WTC11 (cell line): Measurements from ENCODE around the gene GFPT1. TPM values are rescaled to one million over a fixed set of nuclear protein-coding genes. Genes with fewer than 3 reads are reported as not detected.

Experiments used
- ATAC-seq: fragments of 200-7000 bp; cut with Tn5 transposase; 2 replicates; pipeline ENCODE4 v1.10.0; 2021; ENCODE audit warnings: mild to moderate bottlenecking, moderate library complexity
- CTCF ChIA-PET: fragments of 300-600 bp; sonication (Branson Sonifier 250); formaldehyde crosslinking; loops from one replicate; lab custom pipeline; 2021; ENCODE audit warnings: antibody characterized with exemption; lab: Charles Lee
- POLR2A ChIA-PET: fragments of 350-600 bp; sonication (Branson Sonifier 250); formaldehyde crosslinking; loops from one replicate; lab custom pipeline; 2021; ENCODE audit warnings: antibody characterized with exemption; lab: Charles Lee
- DNase-seq: peaks from one replicate; pipeline ENCODE4 v3.0.0; 2021; ENCODE audit warnings: low spot score
- H3K27ac Mint-ChIP-seq: 2 replicates; pipeline ENCODE4 v1.8.0; 2021; ENCODE audit warnings: mixed read lengths
- H3K27me3 Mint-ChIP-seq: 2 replicates; pipeline ENCODE4 v1.8.0; 2021; ENCODE audit warnings: low read depth, mild to moderate bottlenecking, moderate library complexity, mixed read lengths
- H3K36me3 Mint-ChIP-seq: 2 replicates; pipeline ENCODE4 v1.8.0; 2021; ENCODE audit warnings: mixed read lengths
- H3K4me1 Mint-ChIP-seq: 2 replicates; pipeline ENCODE4 v1.8.0; 2022; ENCODE audit warnings: mixed read lengths
- H3K4me3 Mint-ChIP-seq: 2 replicates; pipeline ENCODE4 v1.8.0; 2021; ENCODE audit warnings: mild to moderate bottlenecking, moderate library complexity, mixed read lengths
- H3K9me3 Mint-ChIP-seq: 2 replicates; pipeline ENCODE4 v1.8.0; 2021; ENCODE audit warnings: mixed read lengths
- ARID4B ChIP-seq: sonication (generic); formaldehyde crosslinking; IDR thresholded peaks from 2 replicates; pipeline ENCODE4 v1.8.0; 2023; ENCODE audit warnings: missing genetic modification reagents, mild to moderate bottlenecking, borderline replicate concordance
- GABPB1 ChIP-seq: sonication (generic); formaldehyde crosslinking; IDR thresholded peaks from 2 replicates; pipeline ENCODE4 v1.8.1; 2023; ENCODE audit warnings: mild to moderate bottlenecking, missing genetic modification reagents
- PRDM15 ChIP-seq: sonication (generic); formaldehyde crosslinking; IDR thresholded peaks from 2 replicates; pipeline ENCODE4 v1.8.0; 2022; ENCODE audit warnings: missing genetic modification reagents
- SP1 ChIP-seq: sonication (generic); formaldehyde crosslinking; conservative IDR thresholded peaks from 2 replicates; pipeline ENCODE4 v1.8.1; 2022; ENCODE audit warnings: missing genetic modification reagents
- ZNF219 ChIP-seq: sonication (generic); formaldehyde crosslinking; IDR thresholded peaks from 2 replicates; pipeline ENCODE4 v1.8.0; 2023; ENCODE audit warnings: missing genetic modification reagents, mild to moderate bottlenecking, borderline replicate concordance
- ZNF281 ChIP-seq: sonication (generic); formaldehyde crosslinking; IDR thresholded peaks from 2 replicates; pipeline ENCODE4 v1.8.0; 2023; ENCODE audit warnings: mild to moderate bottlenecking, missing genetic modification reagents
- ZNF317 ChIP-seq: sonication (generic); formaldehyde crosslinking; IDR thresholded peaks from 2 replicates; pipeline ENCODE4 v1.8.1; 2023; ENCODE audit warnings: low read depth, mild to moderate bottlenecking, moderate library complexity, missing genetic modification reagents, borderline replicate concordance
- total RNA-seq: library from RNA; stranded (reverse); gene quantifications from 3 replicates; pipeline ENCODE4 v1.2.3, GENCODE V29; 2021

GFPT1 gene
- total RNA-seq, 1 experiment from 2014 or later = 65.5 TPM

GRCh38 chr2:69288429-69288828, 98.6 kb downstream of the GFPT1 start (continued):
- TF ChIP-seq ZNF281 (CRISPR knock-in tag) = no peak

GRCh38 chr2:69287544-69287943, 99.5 kb downstream of the GFPT1 start:
- ATAC-seq = no peak
- ChIA-PET CTCF (no interaction called here), POLR2A (no interaction called here)
- Mint-ChIP-seq H3K27ac (no peak overlapping the region), H3K36me3 (no peaks in the 10 kb centered on the region), H3K9me3 (no peaks in the 10 kb centered on the region), H3K27me3 (peaks cover 4% of the 10 kb centered on the region), H3K4me3 (no peak overlapping the region), H3K4me1 (no peaks in the 10 kb centered on the region)
- no peak for DNase-seq
- TF ChIP-seq ARID4B = no peak
- TF ChIP-seq ZNF317 (CRISPR knock-in tag) = no peak
- TF ChIP-seq ZNF281 (CRISPR knock-in tag) = no peak
- no peak for TF ChIP-seq ZNF219 (CRISPR knock-in tag)
- no peak for TF ChIP-seq PRDM15 (CRISPR knock-in tag)

GRCh38 chr2:69285379-69285894, 101.6 kb downstream of the GFPT1 start:
- DNase-seq (no peak), ATAC-seq (no peak)
- Mint-ChIP-seq H3K4me3 (no peak overlapping the region), H3K9me3 (peaks cover 3% of the 10 kb centered on the region; the same call in 1 of the 2 replicates), H3K27ac (no peak overlapping the region), H3K4me1 (no peaks in the 10 kb centered on the region), H3K27me3 (peaks cover 4% of the 10 kb centered on the region; the same call in 1 of the 2 replicates), H3K36me3 (no peaks in the 10 kb centered on the region)
- TF ChIP-seq GABPB1 (no peak), SP1 (CRISPR knock-in tag) (no peak)
- ChIA-PET CTCF (interaction anchor here (0.5 kb wide), 1 partner anchor 1101 kb away, joined by 3 read pairs; no protein-coding TSS in a partner anchor), POLR2A (no interaction called here)
